Gastroesophageal sphincter (tissue), 3 donors: ENCODE data around the gene TRIM2.

Experiments
- CTCF ChIP-seq, 4 experiments: fragments of 200-600 bp in 2 of 4; fragments of 450-650 bp in 2 of 4; sonication (generic) in 1 of 4; IDR thresholded peaks; one replicate each; pipeline ENCODE4 v1.5.1; 2017 to 2019; ENCODE audit warnings: antibody characterized with exemption in 4 of 4, mild to moderate bottlenecking in 2 of 4, moderate library complexity in 2 of 4
- EP300 ChIP-seq: sonication (generic); formaldehyde crosslinking; IDR thresholded peaks from one replicate; pipeline ENCODE4 v1.6.1; 2017; ENCODE audit warnings: antibody characterized with exemption, mild to moderate bottlenecking
- POLR2A ChIP-seq, 2 donors: fragments of 450-650 bp; IDR thresholded peaks; one replicate each; pipeline ENCODE4 v1.6.1; 2017; ENCODE audit warnings: antibody characterized with exemption in 2 of 2, mild to moderate bottlenecking in 2 of 2, moderate library complexity in 1 of 2

- TF ChIP-seq CTCF (IDR thresholded peaks at IDR 0.05) (no peak), POLR2A (IDR thresholded peaks at IDR 0.05) (no peak), EP300 (no peak)
Observed at GRCh38 chr4:153290134-153290533, 85.9 kb downstream of the TRIM2 start.
